Bronchial epithelial cell (primary cell): Measurements from ENCODE around the gene LIMK2. TPM values are rescaled to one million over a fixed set of nuclear protein-coding genes. Genes with fewer than 3 reads are reported as not detected.

Experiments used
- DNase-seq: peaks from one replicate; pipeline ENCODE4 v3.0.0-alpha.2; 2010; ENCODE audit warnings: low read depth
- FAIRE-seq: peaks from 2 replicates; lab custom pipeline; 2011; peaks lifted over from hg19 to GRCh38; lab: Jason Lieb, UNC
- H3K27me3 ChIP-seq: 2 replicates; pipeline ENCODE4 v1.5.1; 2011; ENCODE audit warnings: low read length; ENCODE audit not compliant: control insufficient read depth, insufficient read depth
- H3K36me3 ChIP-seq: 2 replicates; pipeline ENCODE4 v1.5.1; 2011; ENCODE audit warnings: low read length; ENCODE audit not compliant: control insufficient read depth, insufficient read depth
- H3K4me3 ChIP-seq: 2 replicates; pipeline ENCODE4 v1.5.1; 2011; ENCODE audit warnings: mild to moderate bottlenecking, low read depth, low read length, control low read depth
- CTCF ChIP-seq: IDR thresholded peaks from 2 replicates; pipeline ENCODE4 v1.5.1; 2011; ENCODE audit warnings: mild to moderate bottlenecking, moderate library complexity, low read length, control low read depth, inconsistent platforms; ENCODE audit not compliant: insufficient read depth, severe bottlenecking
- total RNA-seq: library from RNA; depleted of rRNA; stranded (reverse); fragments of >200 nt; gene quantifications from 2 replicates; pipeline ENCODE4 v1.2.1, GENCODE V29; 2014

LIMK2 gene
- total RNA-seq, 1 donor from 2014 or later, result 121 TPM

GRCh38 chr22:31276426-31277167, 64.5 kb downstream of the LIMK2 start:
- Histone ChIP-seq H3K4me3 (no peak overlapping the region), H3K27me3 (no peaks in the 10 kb centered on the region), H3K36me3 (peaks cover 39% of the 10 kb centered on the region)
- no peak for TF ChIP-seq CTCF
- no peak for FAIRE-seq
- DNase-seq, result no peak

DNA sequence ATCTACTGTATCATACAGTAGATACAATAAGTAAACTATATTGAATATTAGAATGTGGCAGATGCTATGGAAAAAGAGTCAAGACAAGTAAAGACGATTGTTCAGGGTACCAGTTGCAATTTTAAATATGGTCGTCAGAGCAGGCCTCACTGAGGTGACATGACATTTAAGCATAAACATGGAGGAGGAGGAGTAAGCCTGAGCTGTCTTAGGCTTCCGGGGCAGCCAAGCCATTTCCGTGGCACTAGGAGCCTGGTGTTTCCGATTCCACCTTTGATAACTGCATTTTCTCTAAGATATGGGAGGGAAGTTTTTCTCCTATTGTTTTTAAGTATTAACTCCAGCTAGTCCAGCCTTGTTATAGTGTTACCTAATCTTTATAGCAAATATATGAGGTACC, 65.6 kb downstream of the LIMK2 start:
- Histone ChIP-seq H3K36me3 (peaks cover 33% of the 10 kb centered on the region), H3K4me3 (no peak overlapping the region), H3K27me3 (no peaks in the 10 kb centered on the region)
- FAIRE-seq (no peak), DNase-seq (no peak)
- no peak for TF ChIP-seq CTCF

- H3K36me3 ChIP-seq, result peaks cover 30% of the 10 kb centered on the region
- DNase-seq (no peak), FAIRE-seq (no peak)
- no peak overlapping the region for H3K4me3 ChIP-seq
- no peaks in the 10 kb centered on the region for H3K27me3 ChIP-seq
- no peak for TF ChIP-seq CTCF
Observed at GRCh38 chr22:31278151-31278621, 66.1 kb downstream of the LIMK2 start.

DNA sequence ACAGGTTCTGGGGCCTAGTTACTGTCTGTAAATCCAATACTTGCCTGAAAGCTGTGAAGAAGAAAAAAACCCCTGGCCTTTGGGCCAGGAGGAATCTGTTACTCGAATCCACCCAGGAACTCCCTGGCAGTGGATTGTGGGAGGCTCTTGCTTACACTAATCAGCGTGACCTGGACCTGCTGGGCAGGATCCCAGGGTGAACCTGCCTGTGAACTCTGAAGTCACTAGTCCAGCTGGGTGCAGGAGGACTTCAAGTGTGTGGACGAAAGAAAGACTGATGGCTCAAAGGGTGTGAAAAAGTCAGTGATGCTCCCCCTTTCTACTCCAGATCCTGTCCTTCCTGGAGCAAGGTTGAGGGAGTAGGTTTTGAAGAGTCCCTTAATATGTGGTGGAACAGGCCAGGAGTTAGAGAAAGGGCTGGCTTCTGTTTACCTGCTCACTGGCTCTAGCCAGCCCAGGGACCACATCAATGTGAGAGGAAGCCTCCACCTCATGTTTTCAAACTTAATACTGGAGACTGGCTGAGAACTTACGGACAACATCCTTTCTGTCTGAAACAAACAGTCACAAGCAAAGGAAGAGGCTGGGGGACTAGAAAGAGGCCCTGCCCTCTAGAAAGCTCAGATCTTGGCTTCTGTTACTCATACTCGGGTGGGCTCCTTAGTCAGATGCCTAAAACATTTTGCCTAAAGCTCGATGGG, 66.7 kb downstream of the LIMK2 start:
- no peak for DNase-seq
- Histone ChIP-seq H3K4me3 (no peak overlapping the region), H3K27me3 (no peaks in the 10 kb centered on the region), H3K36me3 (peaks cover 28% of the 10 kb centered on the region)
- no peak for TF ChIP-seq CTCF
- no peak for FAIRE-seq

- no peak for FAIRE-seq
- no peaks in the 10 kb centered on the region for H3K27me3 ChIP-seq
- TF ChIP-seq CTCF, result no peak
- peaks cover 24% of the 10 kb centered on the region for H3K36me3 ChIP-seq
- H3K4me3 ChIP-seq, result no peak overlapping the region
- DNase-seq, result no peak
Observed at GRCh38 chr22:31279327-31279669, 67.2 kb downstream of the LIMK2 start.
